Right cardiac atrium (tissue), 5 donors: Measurements from ENCODE around the gene HNRNPAB. TPM values are rescaled to one million over a fixed set of nuclear protein-coding genes. Genes with fewer than 3 reads are reported as not detected.

Source experiments
- ATAC-seq, 2 donors: fragments of 200-7000 bp; cut with Tn5 transposase; one replicate each; pipeline versions ENCODE4 v1.8.0 to v1.9.1; 2020; ENCODE audit warnings: moderate library complexity in 2 of 2, mild to moderate bottlenecking in 1 of 2
- DNase-seq, 3 donors: peaks; one replicate each; pipeline ENCODE4 v3.0.0-alpha.2; 2020
- H3K27ac ChIP-seq: one replicate; pipeline ENCODE4 v1.5.1; 2013; ENCODE audit warnings: mild to moderate bottlenecking, low read length, control low read depth, moderate library complexity
- H3K27me3 ChIP-seq: one replicate; pipeline ENCODE4 v1.6.1; 2013; ENCODE audit not compliant: control insufficient read depth, insufficient read depth
- H3K4me1 ChIP-seq: one replicate; pipeline ENCODE4 v1.6.1; 2013; ENCODE audit warnings: low read length; ENCODE audit not compliant: control insufficient read depth, insufficient read depth
- H3K4me3 ChIP-seq: one replicate; pipeline ENCODE4 v1.5.1; 2013; ENCODE audit warnings: low read length, control low read depth
- H3K9me3 ChIP-seq: one replicate; pipeline ENCODE4 v1.6.1; 2013; ENCODE audit warnings: low read length; ENCODE audit not compliant: control insufficient read depth
- WGBS: extraction: QIAGEN DNeasy Blood & Tissue Kit; methylation state at CpG from one replicate; pipeline ENCODE4 v1.1.7; 2013; 5-methylcytosine and 5-hydroxymethylcytosine counted together
- intact Hi-C, 4 donors: fragments of 100-400 bp; cut with DNase I; formaldehyde crosslinking; loops; one replicate each; pipeline versions ENCODE4 v1.11.0 to v1.14.0; 2022 to 2023
- polyA plus RNA-seq: library from polyadenylated mRNA; stranded (reverse); fragments of 200-250 nt; gene quantifications from one replicate; pipeline ENCODE4 v1.2.3, GENCODE V29; 2013
- total RNA-seq, 4 donors: library from RNA; stranded (reverse); fragmentation: NEBNext Ultra II Directional; extraction: Animal tissue kit (Norgen Biotek cat#: 25700); gene quantifications; one replicate each; pipeline ENCODE4 v1.2.1, GENCODE V29; 2021
- donor health status: healthy with polysubstance abuse.
- donor health status: DM: no; HTN: yes; CAD: no.
- donor health status: DM: no; HTN: no; CAD: no.
- donor health status: DM: no; HTN: yes; CAD: no; lungs with severe emphysema.
- donor health status: DM: yes; HTN: yes; CAD: no.

The HNRNPAB gene
- total and polyA plus RNA-seq, 5 donors = 75.3 to 125 (median 88.2) TPM

GRCh38 chr5:178180141-178180863 lies 24.0 kb upstream of the HNRNPAB start:
- intact Hi-C loops = no loop called here
- WGBS = 31% methylated on average over 9 of the region's 9 CpGs
- peaks cover 2% of the 10 kb centered on the region for H3K9me3 ChIP-seq

DNA sequence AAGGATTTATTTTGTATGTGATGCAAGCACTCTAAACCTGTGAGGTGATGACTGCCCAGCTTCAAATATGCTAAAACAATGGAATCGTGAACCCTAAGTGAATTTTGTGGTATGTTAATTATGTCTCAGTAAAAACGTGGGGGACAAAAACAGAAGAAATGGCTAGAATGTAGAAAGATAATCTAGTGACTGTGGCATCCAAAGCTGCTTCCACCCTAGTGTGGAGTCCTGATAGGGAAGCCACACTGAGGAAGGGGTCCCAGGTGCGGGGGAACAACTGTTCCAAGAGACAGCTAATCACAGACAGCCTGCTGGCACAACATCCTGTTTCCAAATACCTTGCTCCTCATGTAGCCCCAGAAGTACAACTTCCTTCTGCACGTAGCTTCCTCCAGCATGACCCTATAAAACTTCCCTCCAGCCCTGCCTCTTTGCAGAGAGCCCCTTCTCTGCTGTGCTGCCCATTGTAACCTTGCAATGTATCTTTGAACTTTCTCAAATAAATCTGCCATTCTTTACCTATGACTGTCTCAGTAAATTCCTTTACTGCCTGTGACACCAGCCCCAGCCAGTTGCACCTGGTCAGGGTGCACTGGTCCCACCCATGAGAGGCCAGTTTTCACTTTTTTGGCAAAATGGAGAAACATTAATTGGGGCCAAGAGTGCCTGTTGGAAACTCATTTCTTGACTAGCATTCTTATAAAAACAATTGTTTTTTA lies 22.0 kb upstream of the HNRNPAB start:
- WGBS = 26% methylated on average over 4 of the region's 4 CpGs
- no peak for ATAC-seq
- Histone ChIP-seq H3K4me3 (no peak overlapping the region), H3K27ac (no peak overlapping the region), H3K27me3 (no peaks in the 10 kb centered on the region), H3K9me3 (peaks cover 2% of the 10 kb centered on the region), H3K4me1 (no peaks in the 10 kb centered on the region)
- DNase-seq = no peak
- intact Hi-C loops = no loop called here

More at GRCh38 chr5:178180141-178180863, 24.0 kb upstream of the HNRNPAB start:
- no peak for ATAC-seq
- Histone ChIP-seq H3K4me3 (no peak overlapping the region), H3K27ac (no peak overlapping the region), H3K27me3 (no peaks in the 10 kb centered on the region), H3K4me1 (no peaks in the 10 kb centered on the region)
- no peak for DNase-seq

- Histone ChIP-seq H3K9me3 (no peaks in the 10 kb centered on the region), H3K4me1 (no peaks in the 10 kb centered on the region), H3K4me3 (no peak overlapping the region), H3K27me3 (no peaks in the 10 kb centered on the region), H3K27ac (no peak overlapping the region)
- WGBS = 62% methylated on average over 6 of the region's 6 CpGs
- intact Hi-C loops = no loop called here
- ATAC-seq (no peak), DNase-seq (no peak)
These were observed 17.9 kb upstream of the HNRNPAB start for GRCh38 chr5:178186427-178186826.

DNA sequence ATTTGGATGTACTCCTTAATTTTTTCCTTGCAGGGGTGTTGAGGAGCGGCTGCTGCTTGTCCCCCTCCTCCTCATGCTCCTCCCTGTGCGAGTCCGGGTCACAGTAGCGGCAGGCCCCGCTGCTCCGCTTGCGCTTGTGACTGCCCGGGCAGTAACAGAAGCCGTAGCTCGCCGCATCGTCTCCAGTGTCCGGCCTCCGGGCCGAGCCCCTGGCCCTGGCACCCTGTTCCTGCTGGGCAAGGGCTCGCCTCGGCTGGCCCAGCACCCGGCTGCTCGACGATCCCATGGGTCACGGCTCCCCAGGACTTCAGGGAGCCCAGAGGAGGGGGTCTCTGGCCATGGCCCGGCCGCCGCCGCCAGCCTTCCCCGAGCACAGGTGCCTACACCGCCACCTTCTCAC lies 17.3 kb upstream of the HNRNPAB start, which contains the start of gene GMCL2:
Gene GMCL2 (minus strand): TSS at position 358 of the 400 bp plus-strand sequence. CDS start 72 bp downstream, at position 286.
- Histone ChIP-seq H3K4me3 (no peak within 1 kb of the TSS), H3K4me1 (no peaks in the 10 kb centered on the region), H3K9me3 (no peaks in the 10 kb centered on the region), H3K27me3 (no peaks in the 10 kb centered on the region), H3K27ac (no peak within 1 kb of the TSS)
- intact Hi-C loops = no loop called here
- ATAC-seq (no peak), DNase-seq (no peak)
- 73% methylated on average over 27 of the region's 27 CpGs for WGBS

- H3K9me3 ChIP-seq = no peaks in the 10 kb centered on the region
These were observed 14.9 kb upstream of the HNRNPAB start for GRCh38 chr5:178189433-178189832.

GRCh38 chr5:178191661-178192060 lies 12.7 kb upstream of the HNRNPAB start:
- intact Hi-C loops = no loop called here
- Histone ChIP-seq H3K4me3 (no peak overlapping the region), H3K27ac (no peak overlapping the region), H3K9me3 (no peaks in the 10 kb centered on the region), H3K4me1 (no peaks in the 10 kb centered on the region), H3K27me3 (no peaks in the 10 kb centered on the region)
- ATAC-seq = no peak
- DNase-seq = no peak
- WGBS = 71% methylated on average over 4 of the region's 4 CpGs

More at GRCh38 chr5:178189433-178189832, 14.9 kb upstream of the HNRNPAB start:
- no peaks in the 10 kb centered on the region for H3K4me1 ChIP-seq
- DNase-seq = no peak
- no peak for ATAC-seq
- intact Hi-C loops = no loop called here
- no peak overlapping the region for H3K27ac ChIP-seq
- no peak overlapping the region for H3K4me3 ChIP-seq
- H3K27me3 ChIP-seq = no peaks in the 10 kb centered on the region
- WGBS = 43% methylated on average over 2 of the region's 2 CpGs

- Histone ChIP-seq H3K4me3 (no peak overlapping the region), H3K27me3 (no peaks in the 10 kb centered on the region), H3K4me1 (no peaks in the 10 kb centered on the region), H3K9me3 (no peaks in the 10 kb centered on the region), H3K27ac (no peak overlapping the region)
- 63% methylated on average over 2 of the region's 2 CpGs for WGBS
- intact Hi-C loops = no loop called here
- DNase-seq = no peak
- no peak for ATAC-seq
These were observed 12.1 kb upstream of the HNRNPAB start for GRCh38 chr5:178192244-178192643.

- Histone ChIP-seq H3K27ac (no peak overlapping the region), H3K4me1 (no peaks in the 10 kb centered on the region), H3K9me3 (no peaks in the 10 kb centered on the region), H3K4me3 (no peak overlapping the region), H3K27me3 (no peaks in the 10 kb centered on the region)
- intact Hi-C loops = no loop called here
- WGBS = 90% methylated on average over 7 of the region's 7 CpGs
- ATAC-seq (no peak), DNase-seq (no peak)
These were observed 11.5 kb upstream of the HNRNPAB start for GRCh38 chr5:178192787-178193186.

- no peaks in the 10 kb centered on the region for H3K9me3 ChIP-seq
- ATAC-seq (no peak), DNase-seq (no peak)
- no peak overlapping the region for H3K4me3 ChIP-seq
- H3K4me1 ChIP-seq = no peaks in the 10 kb centered on the region
- intact Hi-C loops = no loop called here
- H3K27ac ChIP-seq = no peak overlapping the region
- 72% methylated on average over 8 of the region's 8 CpGs for WGBS
- H3K27me3 ChIP-seq = no peaks in the 10 kb centered on the region
These were observed 11.0 kb upstream of the HNRNPAB start for GRCh38 chr5:178193251-178193809.

GRCh38 chr5:178194026-178194425 lies 10.3 kb upstream of the HNRNPAB start:
- intact Hi-C loops = no loop called here
- no peak for DNase-seq
- WGBS = 33% methylated on average over 7 of the region's 7 CpGs

GRCh38 chr5:178196281-178196812 lies 8.0 kb upstream of the HNRNPAB start:
- H3K4me3 ChIP-seq = no peak overlapping the region
- DNase-seq (no peak), ATAC-seq (no peak)
- 73% methylated on average over 7 of the region's 7 CpGs for WGBS
- intact Hi-C loops = no loop called here
- H3K27me3 ChIP-seq = no peaks in the 10 kb centered on the region
- no peak overlapping the region for H3K27ac ChIP-seq
- H3K9me3 ChIP-seq = no peaks in the 10 kb centered on the region
- no peaks in the 10 kb centered on the region for H3K4me1 ChIP-seq

More at GRCh38 chr5:178194026-178194425, 10.3 kb upstream of the HNRNPAB start:
- Histone ChIP-seq H3K9me3 (no peaks in the 10 kb centered on the region), H3K4me3 (no peak overlapping the region), H3K4me1 (no peaks in the 10 kb centered on the region), H3K27me3 (no peaks in the 10 kb centered on the region), H3K27ac (no peak overlapping the region)
- ATAC-seq = no peak
